ENCODE measurements around the gene RPL39L. TPM values are rescaled to one million over a fixed set of nuclear protein-coding genes. Genes with fewer than 3 reads are reported as not detected.

Gene RPL39L
- total RNA-seq, 6 donors from 2014 or later, result 1.6 to 8.2 (median 4.8) TPM

GRCh38 chr3:187105700-187106099 is 33.6 kb downstream of the RPL39L start:
- no peak overlapping the region for H3K27ac ChIP-seq
- H3K9me3 ChIP-seq, result no peaks in the 10 kb centered on the region
- no peak overlapping the region for H3K4me3 ChIP-seq
- WGBS, 2 donors, result 91 to 92% methylated on average over 3 of the region's 3 CpGs
- TF ChIP-seq POLR2A (IDR thresholded peaks at IDR 0.05), result no peak
- no peak for TF ChIP-seq POLR2AphosphoS5 (IDR thresholded peaks at IDR 0.05)
- no peak for TF ChIP-seq EP300 (IDR thresholded peaks at IDR 0.05)
- no peak for TF ChIP-seq CTCF (IDR thresholded peaks at IDR 0.05)
- peaks cover 5 to 16% (median 11%) of the 10 kb centered on the region in 4 donors for H3K4me1 ChIP-seq
- ATAC-seq (ENCODE audit: low FRiP score in 2 of 2), result no peak
- H3K27me3 ChIP-seq, result no peaks in the 10 kb centered on the region
- DNase-seq, result no peak
- no peaks in the 10 kb centered on the region for H3K36me3 ChIP-seq

GRCh38 chr3:187104933-187105332 is 34.4 kb downstream of the RPL39L start:
- H3K4me3 ChIP-seq, result no peak overlapping the region
- H3K27ac ChIP-seq, result no peak overlapping the region
- ATAC-seq (ENCODE audit: low FRiP score in 2 of 2) (peak in 1 of 2 donors; percentile 78), DNase-seq (no peak)
- H3K27me3 ChIP-seq, result no peaks in the 10 kb centered on the region
- no peaks in the 10 kb centered on the region for H3K9me3 ChIP-seq
- no peak for TF ChIP-seq CTCF (IDR thresholded peaks at IDR 0.05)
- no peak for TF ChIP-seq EP300 (IDR thresholded peaks at IDR 0.05)
- no peak for TF ChIP-seq POLR2AphosphoS5 (IDR thresholded peaks at IDR 0.05)
- TF ChIP-seq POLR2A (IDR thresholded peaks at IDR 0.05), result no peak
- peaks cover 5 to 16% (median 11%) of the 10 kb centered on the region in 4 donors for H3K4me1 ChIP-seq
- H3K36me3 ChIP-seq, result no peaks in the 10 kb centered on the region
- WGBS, 2 donors, result 87 to 91% methylated on average over 7 of the region's 7 CpGs

GRCh38 chr3:187104342-187104741 is 35.0 kb downstream of the RPL39L start:
- no peaks in the 10 kb centered on the region for H3K36me3 ChIP-seq
- no peak overlapping the region for H3K4me3 ChIP-seq
- no peak overlapping the region for H3K27ac ChIP-seq
- peaks cover 5 to 16% (median 11%) of the 10 kb centered on the region in 4 donors for H3K4me1 ChIP-seq
- 93 to 99% methylated on average over 7 of the region's 7 CpGs for WGBS, 2 donors
- no peak for DNase-seq
- no peak for TF ChIP-seq POLR2AphosphoS5 (IDR thresholded peaks at IDR 0.05)
- no peak for TF ChIP-seq EP300 (IDR thresholded peaks at IDR 0.05)
- no peak for TF ChIP-seq POLR2A (IDR thresholded peaks at IDR 0.05)
- TF ChIP-seq CTCF (IDR thresholded peaks at IDR 0.05), result no peak
- no peaks in the 10 kb centered on the region for H3K27me3 ChIP-seq
- no peak for ATAC-seq (ENCODE audit: low FRiP score in 2 of 2)
- no peaks in the 10 kb centered on the region for H3K9me3 ChIP-seq

GRCh38 chr3:187103251-187103650 is 36.0 kb downstream of the RPL39L start:
- no peak for ATAC-seq (ENCODE audit: low FRiP score in 2 of 2)
- Histone ChIP-seq H3K9me3 (no peaks in the 10 kb centered on the region), H3K4me1 (peaks cover 5 to 16% (median 11%) of the 10 kb centered on the region in 4 donors), H3K27me3 (no peaks in the 10 kb centered on the region), H3K27ac (no peak overlapping the region), H3K36me3 (no peaks in the 10 kb centered on the region), H3K4me3 (no peak overlapping the region)
- WGBS, 2 donors, result 93 to 96% methylated on average over 5 of the region's 5 CpGs
- DNase-seq, result peak in 1 of 2 donors; percentile 31
- TF ChIP-seq POLR2A (IDR thresholded peaks at IDR 0.05), result no peak
- TF ChIP-seq CTCF (IDR thresholded peaks at IDR 0.05), result no peak
- no peak for TF ChIP-seq EP300 (IDR thresholded peaks at IDR 0.05)
- TF ChIP-seq POLR2AphosphoS5 (IDR thresholded peaks at IDR 0.05), result no peak

- Histone ChIP-seq H3K4me3 (peak overlapping the region in 2 of 4 donors; percentile 26 to 34), H3K27ac (peak overlapping the region; percentile 27 to 71 (median 30)), H3K4me1 (peaks cover 5 to 16% (median 11%) of the 10 kb centered on the region in 4 donors), H3K9me3 (no peaks in the 10 kb centered on the region), H3K36me3 (no peaks in the 10 kb centered on the region), H3K27me3 (no peaks in the 10 kb centered on the region)
- ATAC-seq (ENCODE audit: low FRiP score in 2 of 2) (no peak), DNase-seq (no peak)
- TF ChIP-seq EP300 (IDR thresholded peaks at IDR 0.05) (no peak), POLR2A (IDR thresholded peaks at IDR 0.05) (no peak), POLR2AphosphoS5 (IDR thresholded peaks at IDR 0.05) (no peak), CTCF (IDR thresholded peaks at IDR 0.05) (no peak)
- 91 to 92% methylated on average over 1 of the region's 1 CpG for WGBS, 2 donors
These were observed 37.1 kb downstream of the RPL39L start for GRCh38 chr3:187102073-187102634.

Measured in upper lobe of left lung (tissue), 6 donors.